Stomach (tissue), 9 donors: Measurements from ENCODE around the gene PYGB. TPM values are rescaled to one million over a fixed set of nuclear protein-coding genes. Genes with fewer than 3 reads are reported as not detected.
A peak's percentile ranks its signal among the peaks of the same experiment; 100 is the strongest.

ENCODE experiments used
- DNase-seq, 2 donors: peaks; one replicate each; pipeline versions ENCODE4 v3.0.0 to v3.0.0-alpha.2; 2013 to 2019
- H3K27ac ChIP-seq, 5 donors: fragments of 200-600 bp in 4 of 5; sonication (generic) in 4 of 5; one replicate each; pipeline ENCODE4 v1.5.1; 2013 to 2019; ENCODE audit warnings: mild to moderate bottlenecking in 1 of 5, moderate library complexity in 1 of 5
- H3K27me3 ChIP-seq, 3 donors: fragments of 200-600 bp; sonication (generic); one replicate each; pipeline ENCODE4 v1.5.1; 2017 to 2019; ENCODE audit warnings: mixed run types in 1 of 3
- H3K36me3 ChIP-seq, 4 donors: fragments of 200-600 bp; sonication (generic); 1 replicate in 3 of 4; 2 replicates in 1 of 4; pipeline ENCODE4 v1.5.1; 2016 to 2019
- H3K4me1 ChIP-seq, 4 donors: fragments of 200-600 bp; sonication (generic); one replicate each; pipeline ENCODE4 v1.5.1; 2016 to 2019
- H3K4me3 ChIP-seq, 4 donors: fragments of 200-600 bp; sonication (generic) in 3 of 4; one replicate each; pipeline ENCODE4 v1.5.1; 2016 to 2019; ENCODE audit warnings: mild to moderate bottlenecking in 1 of 4
- H3K9me3 ChIP-seq, 4 donors: fragments of 200-600 bp; sonication (generic); one replicate each; pipeline ENCODE4 v1.5.1; 2016 to 2019
- EP300 ChIP-seq: sonication (generic); formaldehyde crosslinking; IDR thresholded peaks from one replicate; pipeline ENCODE4 v1.6.1; 2017; ENCODE audit warnings: antibody characterized with exemption
- POLR2A ChIP-seq, 4 donors: fragments of 450-650 bp; IDR thresholded peaks; one replicate each; pipeline ENCODE4 v1.6.1; 2016; ENCODE audit warnings: antibody characterized with exemption in 4 of 4, control low read depth in 2 of 4, mild to moderate bottlenecking in 1 of 4, moderate library complexity in 1 of 4
- POLR2AphosphoS5 ChIP-seq, 3 donors: sonication (generic); formaldehyde crosslinking; IDR thresholded peaks; one replicate each; pipeline ENCODE4 v1.6.1; 2016; ENCODE audit warnings: antibody characterized with exemption in 3 of 3
- WGBS, 5 donors: extraction: QIAGEN DNeasy Blood & Tissue Kit in 3 of 5; methylation state at CpG; one replicate each; pipeline versions ENCODE4 v1.1.5 to v1.1.7; 2013 to 2018; 5-methylcytosine and 5-hydroxymethylcytosine counted together
- intact Hi-C: fragments of 100-400 bp; cut with DNase I; formaldehyde crosslinking; loops from one replicate; pipeline ENCODE4 v1.15.1; 2023; ENCODE audit warnings: low total_unique reads
- polyA plus RNA-seq, 3 donors: library from polyadenylated mRNA; stranded (reverse); fragments of 200-250 nt; gene quantifications; one replicate each; pipeline ENCODE4 v1.2.3, GENCODE V29; 2013
- total RNA-seq, 5 donors: library from RNA; depleted of rRNA; stranded (reverse); fragments of >200 nt; gene quantifications; one replicate each; pipeline versions ENCODE4 v1.1.0 to v1.2.3, GENCODE V29; 2014 to 2016
- TF ChIP-seq, protein P1 (sequence below), 7 experiments: fragments of 450-650 bp in 4 of 7; fragments of 200-600 bp in 3 of 7; sonication (generic) in 3 of 7; IDR thresholded peaks; one replicate each; pipeline ENCODE4 v1.5.1; 2016 to 2019; ENCODE audit warnings: antibody characterized with exemption in 7 of 7, control low read depth in 2 of 7, mild to moderate bottlenecking in 1 of 7
- donor health status: healthy with polysubstance abuse.
- donor health status: Bipolar disorder and iron deficiency.
- donor health status: healthy.

The PYGB gene
- total and polyA plus RNA-seq, 8 donors = 23.1 to 116 (median 49.5) TPM

GRCh38 chr20:25222461-25223178 lies 25.3 kb upstream of the PYGB start:
- intact Hi-C loops = no loop called here
- no peak for DNase-seq
- WGBS, 5 donors = 62 to 77% (median 73%) methylated on average over 15 to 21 of the region's 21 CpGs
- TF ChIP-seq POLR2AphosphoS5 (IDR thresholded peaks at IDR 0.05) = no peak
- TF ChIP-seq, protein P1, sequence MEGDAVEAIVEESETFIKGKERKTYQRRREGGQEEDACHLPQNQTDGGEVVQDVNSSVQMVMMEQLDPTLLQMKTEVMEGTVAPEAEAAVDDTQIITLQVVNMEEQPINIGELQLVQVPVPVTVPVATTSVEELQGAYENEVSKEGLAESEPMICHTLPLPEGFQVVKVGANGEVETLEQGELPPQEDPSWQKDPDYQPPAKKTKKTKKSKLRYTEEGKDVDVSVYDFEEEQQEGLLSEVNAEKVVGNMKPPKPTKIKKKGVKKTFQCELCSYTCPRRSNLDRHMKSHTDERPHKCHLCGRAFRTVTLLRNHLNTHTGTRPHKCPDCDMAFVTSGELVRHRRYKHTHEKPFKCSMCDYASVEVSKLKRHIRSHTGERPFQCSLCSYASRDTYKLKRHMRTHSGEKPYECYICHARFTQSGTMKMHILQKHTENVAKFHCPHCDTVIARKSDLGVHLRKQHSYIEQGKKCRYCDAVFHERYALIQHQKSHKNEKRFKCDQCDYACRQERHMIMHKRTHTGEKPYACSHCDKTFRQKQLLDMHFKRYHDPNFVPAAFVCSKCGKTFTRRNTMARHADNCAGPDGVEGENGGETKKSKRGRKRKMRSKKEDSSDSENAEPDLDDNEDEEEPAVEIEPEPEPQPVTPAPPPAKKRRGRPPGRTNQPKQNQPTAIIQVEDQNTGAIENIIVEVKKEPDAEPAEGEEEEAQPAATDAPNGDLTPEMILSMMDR (IDR thresholded peaks at IDR 0.05) = no peak
- TF ChIP-seq POLR2A (IDR thresholded peaks at IDR 0.05) = no peak
- no peak for TF ChIP-seq EP300
- Histone ChIP-seq H3K4me1 (peaks cover 17 to 32% (median 27%) of the 10 kb centered on the region in 4 donors), H3K36me3 (peaks cover 14 to 79% (median 62%) of the 10 kb centered on the region in 4 donors), H3K27ac (peak overlapping the region in 4 of 5 donors; percentile 5 to 70 (median 44)), H3K27me3 (no peaks in the 10 kb centered on the region), H3K9me3 (no peaks in the 10 kb centered on the region), H3K4me3 (no peak overlapping the region)

GRCh38 chr20:25223179-25223661 lies 24.7 kb upstream of the PYGB start:
- Histone ChIP-seq H3K36me3 (peaks cover 10 to 73% (median 56%) of the 10 kb centered on the region in 4 donors), H3K4me1 (peaks cover 17 to 34% (median 31%) of the 10 kb centered on the region in 4 donors), H3K9me3 (no peaks in the 10 kb centered on the region), H3K27me3 (no peaks in the 10 kb centered on the region), H3K4me3 (no peak overlapping the region), H3K27ac (peak overlapping the region in 4 of 5 donors; percentile 41 to 70 (median 46))
- DNase-seq = peak; percentile 69 to 84
- intact Hi-C loops = no loop called here
- WGBS, 5 donors = 55 to 67% (median 64%) methylated on average over 8 of the region's 8 CpGs
- TF ChIP-seq POLR2A (IDR thresholded peaks at IDR 0.05) = no peak
- no peak for TF ChIP-seq EP300
- TF ChIP-seq, protein P1 (IDR thresholded peaks at IDR 0.05) = peak in 2 of 7 experiments; percentile 28 to 32
- peak in 2 of 3 donors; percentile 40 to 61 for TF ChIP-seq POLR2AphosphoS5 (IDR thresholded peaks at IDR 0.05)

GRCh38 chr20:25223765-25224720 lies 23.8 kb upstream of the PYGB start:
- DNase-seq = peak in 1 of 2 donors; percentile 22
- Histone ChIP-seq H3K4me1 (peaks cover 17 to 34% (median 31%) of the 10 kb centered on the region in 4 donors), H3K27me3 (no peaks in the 10 kb centered on the region), H3K36me3 (peaks cover 3 to 65% (median 47%) of the 10 kb centered on the region in 4 donors), H3K27ac (peak overlapping the region in 3 of 5 donors; percentile 41 to 70 (median 47)), H3K9me3 (no peaks in the 10 kb centered on the region), H3K4me3 (no peak overlapping the region)
- 92 to 97% (median 96%) methylated on average over 14 to 24 of the region's 24 CpGs for WGBS, 5 donors
- intact Hi-C loops = no loop called here
- TF ChIP-seq POLR2A (IDR thresholded peaks at IDR 0.05) (no peak), POLR2AphosphoS5 (IDR thresholded peaks at IDR 0.05) (no peak), EP300 (no peak)
- TF ChIP-seq, protein P1 (IDR thresholded peaks at IDR 0.05) = no peak

DNA sequence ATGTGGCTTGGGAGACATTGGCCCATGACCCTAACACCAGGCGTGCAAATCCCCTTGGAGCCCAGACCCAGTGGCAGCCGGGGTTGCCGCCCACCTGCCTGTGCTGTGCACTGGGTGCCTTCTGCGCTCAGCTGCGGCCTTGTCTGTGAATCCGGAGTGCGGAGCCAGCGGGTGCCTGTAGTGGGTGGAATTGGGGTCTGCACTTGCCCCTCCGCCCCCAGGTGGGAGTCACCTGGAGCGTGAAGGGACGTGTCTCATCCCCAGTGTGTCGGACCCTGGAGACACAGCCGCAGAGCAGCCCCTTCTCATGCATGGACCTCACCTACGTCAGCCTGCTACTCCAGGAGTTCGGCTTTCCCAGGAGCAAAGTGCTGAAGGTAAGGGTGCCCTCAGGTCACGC lies 22.9 kb upstream of the PYGB start:
- Histone ChIP-seq H3K4me3 (no peak overlapping the region), H3K9me3 (no peaks in the 10 kb centered on the region), H3K27ac (no peak overlapping the region), H3K27me3 (no peaks in the 10 kb centered on the region), H3K4me1 (peaks cover 17 to 43% (median 36%) of the 10 kb centered on the region in 4 donors), H3K36me3 (peaks cover 3 to 56% (median 40%) of the 10 kb centered on the region in 4 donors)
- no peak for DNase-seq
- intact Hi-C loops = no loop called here
- TF ChIP-seq POLR2A (IDR thresholded peaks at IDR 0.05) (no peak), POLR2AphosphoS5 (IDR thresholded peaks at IDR 0.05) (no peak), EP300 (no peak)
- TF ChIP-seq, protein P1 (IDR thresholded peaks at IDR 0.05) = no peak
- 96 to 99% (median 98%) methylated on average over 4 to 16 of the region's 16 CpGs for WGBS, 5 donors
